K562 (cell line): ENCODE results near the gene GEMIN7. TPM values are rescaled to one million over a fixed set of nuclear protein-coding genes. Genes with fewer than 3 reads are reported as not detected.

ENCODE experiments used
- ATAC-seq: fragments of 200-7000 bp; cut with Tn5 transposase; 3 replicates; pipeline ENCODE4 v1.9.1; 2020; ENCODE audit warnings: moderate library complexity
- BruUV-seq: library from RNA; stranded (reverse); fragments of 400-500 nt; replicated peaks from 2 replicates; lab custom pipeline; 2021; lab: Mats Ljungman, UMichigan
- CTCF ChIA-PET: fragments of 300-600 bp; formaldehyde crosslinking; extraction: SDS; loops from one replicate; lab custom pipeline; 2021; ENCODE audit warnings: low intra/inter-chr PET ratio; lab: Yijun Ruan, JAX
- POLR2A ChIA-PET: fragments of 300-600, 350-650 bp; sonication (Branson Sonifier 250); formaldehyde crosslinking; extraction: SDS; loops from one replicate; lab custom pipeline; 2021; ENCODE audit warnings: antibody characterized with exemption, inconsistent platforms; lab: Yijun Ruan, JAX
- DNase-seq, 4 experiments: peaks; one replicate each; pipeline versions ENCODE4 v3.0.0 to v3.0.0-alpha.2; 2011 to 2018; ENCODE audit warnings: low spot score in 3 of 4, mixed read lengths in 3 of 4; ENCODE audit errors: extremely low read depth in 1 of 4
- FAIRE-seq: peaks from 2 replicates; lab custom pipeline; 2011; peaks lifted over from hg19 to GRCh38; lab: Jason Lieb, UNC
- H2AFZ ChIP-seq: 2 replicates; pipeline ENCODE4 v1.6.0; 2011; ENCODE audit warnings: low read depth, low read length, control low read depth, inconsistent platforms
- H3K27ac ChIP-seq: fragments of 200-600 bp; 3 replicates; pipeline ENCODE4 v1.8.0; 2011; ENCODE audit warnings: low read depth, mild to moderate bottlenecking, control low read depth, inconsistent platforms, low read length, moderate library complexity, mixed read lengths; ENCODE audit errors: extremely low read depth
- H3K27me3 ChIP-seq, 2 experiments: fragments of 300-600 bp in 1 of 2; 2 replicates in 1 of 2; 3 replicates in 1 of 2; pipeline versions ENCODE4 v1.6.0 to v1.8.0; 2011; ENCODE audit warnings: inconsistent platforms in 2 of 2, low read length in 2 of 2, mild to moderate bottlenecking in 1 of 2, mixed read lengths in 1 of 2, moderate library complexity in 1 of 2; ENCODE audit not compliant: control insufficient read depth in 2 of 2, insufficient read depth in 2 of 2
- H3K36me3 ChIP-seq: fragments of 300-600 bp; 3 replicates; pipeline ENCODE4 v1.8.0; 2011; ENCODE audit warnings: mild to moderate bottlenecking, low read length, inconsistent platforms; ENCODE audit not compliant: control insufficient read depth, insufficient read depth
- H3K4me1 ChIP-seq, 2 experiments: fragments of 200-600 bp in 1 of 2; replicated peaks in 1 of 2; 2 replicates in 1 of 2; 3 replicates in 1 of 2; pipeline versions ENCODE4 v1.5.1 to v1.8.0; 2011; ENCODE audit warnings: inconsistent platforms in 2 of 2, low read length in 2 of 2, mild to moderate bottlenecking in 1 of 2, mixed read lengths in 1 of 2, moderate library complexity in 1 of 2; ENCODE audit not compliant: control insufficient read depth in 2 of 2, insufficient read depth in 2 of 2
- H3K4me2 ChIP-seq: 2 replicates; pipeline ENCODE4 v1.6.1; 2011; ENCODE audit warnings: low read length, control low read depth, inconsistent platforms, mixed read lengths; ENCODE audit not compliant: insufficient read depth
- H3K4me3 ChIP-seq: fragments of 200-600 bp; sonication (generic), shearing (Covaris generic); 2 replicates; pipeline ENCODE4 v1.5.1; 2016; ENCODE audit warnings: control low read depth, inconsistent platforms
- H3K79me2 ChIP-seq: fragments of 200-600 bp; 3 replicates; pipeline ENCODE4 v1.8.0; 2011; ENCODE audit warnings: low read length, inconsistent platforms; ENCODE audit not compliant: control insufficient read depth, insufficient read depth
- H3K9ac ChIP-seq, 2 experiments: 2 replicates each; pipeline versions ENCODE4 v1.6.0 to v1.6.1; 2011; ENCODE audit warnings: low read depth in 2 of 2, low read length in 2 of 2, control low read depth in 1 of 2, inconsistent platforms in 1 of 2, mild to moderate bottlenecking in 1 of 2, mixed read lengths in 1 of 2; ENCODE audit not compliant: insufficient read depth in 1 of 2
- H3K9me1 ChIP-seq: one replicate; pipeline ENCODE4 v1.6.0; 2011; ENCODE audit warnings: inconsistent platforms, mild to moderate bottlenecking, low read length, moderate library complexity; ENCODE audit not compliant: control insufficient read depth, insufficient read depth
- H3K9me3 ChIP-seq: replicated peaks from 2 replicates; pipeline ENCODE4 v1.5.1; 2011; ENCODE audit warnings: low read depth, low read length, inconsistent platforms; ENCODE audit not compliant: control insufficient read depth, insufficient read depth
- H4K20me1 ChIP-seq: replicated peaks from 2 replicates; pipeline ENCODE4 v1.6.1; 2011; ENCODE audit warnings: low read length, inconsistent platforms, mixed read lengths; ENCODE audit not compliant: control insufficient read depth, insufficient read depth
- BRF1 ChIP-seq: IDR thresholded peaks from 3 replicates; pipeline ENCODE4 v1.6.1; 2011; ENCODE audit warnings: borderline replicate concordance, mild to moderate bottlenecking; ENCODE audit not compliant: insufficient read length; ENCODE audit errors: extremely low read depth
- CBX5 ChIP-seq: IDR thresholded peaks from 2 replicates; pipeline ENCODE4 v1.6.1; 2014; ENCODE audit warnings: low read depth, borderline replicate concordance
- CREM ChIP-seq: IDR thresholded peaks from 2 replicates; pipeline ENCODE4 v1.6.1; 2014; ENCODE audit warnings: antibody characterized with exemption, low read depth
- PRDM10 ChIP-seq: fragments of 450-650 bp; IDR thresholded peaks from 2 replicates; pipeline ENCODE4 v1.6.1; 2018; ENCODE audit not compliant: partially characterized antibody
- PTTG1 ChIP-seq: fragments of 450-650 bp; IDR thresholded peaks from 2 replicates; pipeline ENCODE4 v1.6.1; 2016; ENCODE audit warnings: low read depth, mild to moderate bottlenecking, missing genetic modification characterization, missing compliant biosample characterization
- TEAD4 ChIP-seq, 2 experiments: sonication (generic) in 1 of 2; formaldehyde crosslinking in 1 of 2; IDR thresholded peaks; 2 replicates each; pipeline versions ENCODE4 v1.6.1 to v1.8.0; 2012 to 2022; ENCODE audit warnings: borderline replicate concordance in 1 of 2, inconsistent platforms in 1 of 2, low read length in 1 of 2, mild to moderate bottlenecking in 1 of 2, missing genetic modification reagents in 1 of 2
- ZC3H8 ChIP-seq: fragments of 450-650 bp; IDR thresholded peaks from 2 replicates; pipeline ENCODE4 v1.6.1; 2017
- WGBS: fragments of 100-300 bp; shearing (Covaris generic); methylation state at CpG from one replicate; pipeline ENCODE4 v1.1.6; 2016; ENCODE audit warnings: low coverage, mixed read lengths; ENCODE audit not compliant: insufficient coverage; ENCODE audit errors: missing lambda C conversion rate; 5-methylcytosine and 5-hydroxymethylcytosine counted together
- in situ Hi-C: fragments of 300-500 bp; cut with MboI; formaldehyde crosslinking; loops from 4 replicates; pipeline ENCODE4 v1.15.0; 2018; ENCODE audit warnings: inconsistent platforms, mixed read lengths
- intact Hi-C: fragments of 100-400 bp; cut with micrococcal nuclease; formaldehyde crosslinking; loops from 2 replicates; pipeline ENCODE4 v1.14.2; 2022
- polyA plus RNA-seq, 8 experiments: library from polyadenylated mRNA; depleted of rRNA in 4 of 8; stranded (reverse) in 5 of 8; unstranded in 3 of 8; fragments of >200 nt; fragmentation: Nextera tagmentation in 2 of 8; fragmentation: Illumina TruSeq in 1 of 8; extraction: Ambion mirVana in 2 of 8; extraction: Trizol in 1 of 8; gene quantifications; 2 replicates each; pipeline versions ENCODE4 v1.2.1 to v1.2.3, GENCODE V29; 2011 to 2014; ENCODE audit warnings: inconsistent platforms in 1 of 8, missing spikeins in 1 of 8
- total RNA-seq, 7 experiments: library from RNA; depleted of rRNA in 6 of 7; stranded (reverse); fragments of >200 nt in 6 of 7; fragmentation: Illumina TruSeq in 2 of 7; extraction: Trizol in 2 of 7; gene quantifications; 2 replicates each; pipeline versions ENCODE4 v1.2.1 to v1.2.3, GENCODE V29; 2011 to 2021; ENCODE audit warnings: low replicate concordance in 1 of 7
- TF ChIP-seq, protein P1 (sequence below): fragments of 450-650 bp; IDR thresholded peaks from one replicate; pipeline ENCODE4 v1.6.1; 2018; ENCODE audit warnings: mild to moderate bottlenecking, moderate library complexity; ENCODE audit not compliant: partially characterized antibody
- TF ChIP-seq, protein P2 (sequence below), 2 experiments: fragments of 250-450 bp in 1 of 2; fragments of 450-650 bp in 1 of 2; sonication (Bioruptor Pico) in 1 of 2; IDR thresholded peaks; 2 replicates each; pipeline versions ENCODE4 v1.6.1 to v1.8.0; 2016 to 2021; ENCODE audit warnings: mild to moderate bottlenecking in 2 of 2, moderate library complexity in 2 of 2, missing compliant biosample characterization in 1 of 2, missing genetic modification characterization in 1 of 2

GEMIN7 gene
- total and polyA plus RNA-seq, 9 of the 15 experiments (the other 6 are each of a cell fraction or from before 2014, with no cell fraction given) = 23.1 to 124 (median 54.9) TPM

GRCh38 chr19:45091031-45091923 lies 12.2 kb downstream of the GEMIN7 start (continued):
- TF ChIP-seq, protein P1, sequence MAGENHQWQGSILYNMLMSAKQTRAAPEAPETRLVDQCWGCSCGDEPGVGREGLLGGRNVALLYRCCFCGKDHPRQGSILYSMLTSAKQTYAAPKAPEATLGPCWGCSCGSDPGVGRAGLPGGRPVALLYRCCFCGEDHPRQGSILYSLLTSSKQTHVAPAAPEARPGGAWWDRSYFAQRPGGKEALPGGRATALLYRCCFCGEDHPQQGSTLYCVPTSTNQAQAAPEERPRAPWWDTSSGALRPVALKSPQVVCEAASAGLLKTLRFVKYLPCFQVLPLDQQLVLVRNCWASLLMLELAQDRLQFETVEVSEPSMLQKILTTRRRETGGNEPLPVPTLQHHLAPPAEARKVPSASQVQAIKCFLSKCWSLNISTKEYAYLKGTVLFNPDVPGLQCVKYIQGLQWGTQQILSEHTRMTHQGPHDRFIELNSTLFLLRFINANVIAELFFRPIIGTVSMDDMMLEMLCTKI = no peak
- TF ChIP-seq CREM = peak; percentile 54; the same call in 1 of the 2 replicates

GRCh38 chr19:45092747-45093678 lies 14.0 kb downstream of the GEMIN7 start, which contains the start of gene PPP1R37:
Gene PPP1R37 (plus strand): TSS chr19:45093179. CDS start chr19:45093326, 147 bp downstream.
- peaks cover 25% of the 10 kb centered on the region for H4K20me1 ChIP-seq
- POLR2A ChIA-PET = interaction anchor here (0.5 to 2.5 kb wide), 18 partner anchors 8 to 398 kb away, joined by 3 to 14 read pairs (median 4); partner anchors contain the start of gene CLASRP
- H3K9me1 ChIP-seq = peaks cover 4% of the 10 kb centered on the region
- under 1% methylated on average over 67 of the region's 103 CpGs for WGBS
- no TSS peak for BruUV-seq
- peak within 1 kb of the TSS; percentile 99 for H3K4me3 ChIP-seq
- peak within 1 kb of the TSS; percentile 100 for H3K27ac ChIP-seq
- peaks cover 72% of the 10 kb centered on the region; the same call in 2 of the 3 replicates for H3K36me3 ChIP-seq
- in situ Hi-C loops (no loop called here), intact Hi-C loops (loop anchor here (1.0 kb wide), 1 partner anchor 33 kb away; no protein-coding TSS in a partner anchor)
- ATAC-seq = peak; percentile 89
- peak within 1 kb of the TSS; percentile 99 for H2AFZ ChIP-seq
- H3K79me2 ChIP-seq = peaks cover 55% of the 10 kb centered on the region
- no peaks in the 10 kb centered on the region for H3K9me3 ChIP-seq
- peak; percentile 100 for FAIRE-seq
- H3K4me2 ChIP-seq = peak within 1 kb of the TSS; percentile 89
- DNase-seq = peak; percentile 89 to 97 (median 92)
- CTCF ChIA-PET = interaction anchor here (0.7 kb wide), 1 partner anchor 541 kb away, joined by 3 read pairs; no protein-coding TSS in a partner anchor
- H3K27me3 ChIP-seq = no peaks in the 10 kb centered on the region
- H3K9ac ChIP-seq = peak within 1 kb of the TSS; percentile 98 to 99
- peaks cover 32 to 64% of the 10 kb centered on the region in 2 experiments for H3K4me1 ChIP-seq
- no peak for TF ChIP-seq PTTG1 (tag)
- TF ChIP-seq ZC3H8 = no peak
- TF ChIP-seq, protein P2, sequence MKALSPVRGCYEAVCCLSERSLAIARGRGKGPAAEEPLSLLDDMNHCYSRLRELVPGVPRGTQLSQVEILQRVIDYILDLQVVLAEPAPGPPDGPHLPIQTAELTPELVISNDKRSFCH (CRISPR knock-in tag; IDR thresholded peaks at IDR 0.05) = no peak
- TF ChIP-seq, protein P2 (tag; IDR thresholded peaks at IDR 0.05) = peak; percentile 76; the same call in 1 of the 2 replicates
- peak; percentile 21 for TF ChIP-seq PRDM10
- peak; percentile 42; the same call in 1 of the 2 replicates for TF ChIP-seq TEAD4 (IDR thresholded peaks at IDR 0.05; ENCODE audit: low read length)
- no peak for TF ChIP-seq TEAD4 (CRISPR knock-in tag; IDR thresholded peaks at IDR 0.05; ENCODE audit: borderline replicate concordance)
- 0 out of 2 replicates have a peak, but pooled peaks have one; percentile 24 for TF ChIP-seq CBX5
- no peak for TF ChIP-seq BRF1
